T-helper 9 cell (primary cell): ENCODE results near the gene TMEFF2.

Experiments used
- DNase-seq: peaks from one replicate; pipeline ENCODE4 v3.0.0-alpha.2; 2020
- total RNA-seq, 2 donors: gene quantifications; one replicate each; lab custom pipeline; 2026; lab: John Stamatoyannopoulos, UW

TMEFF2 gene, protein sequence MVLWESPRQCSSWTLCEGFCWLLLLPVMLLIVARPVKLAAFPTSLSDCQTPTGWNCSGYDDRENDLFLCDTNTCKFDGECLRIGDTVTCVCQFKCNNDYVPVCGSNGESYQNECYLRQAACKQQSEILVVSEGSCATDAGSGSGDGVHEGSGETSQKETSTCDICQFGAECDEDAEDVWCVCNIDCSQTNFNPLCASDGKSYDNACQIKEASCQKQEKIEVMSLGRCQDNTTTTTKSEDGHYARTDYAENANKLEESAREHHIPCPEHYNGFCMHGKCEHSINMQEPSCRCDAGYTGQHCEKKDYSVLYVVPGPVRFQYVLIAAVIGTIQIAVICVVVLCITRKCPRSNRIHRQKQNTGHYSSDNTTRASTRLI
- total RNA-seq: 0 reads per million in 2 donors

DNA sequence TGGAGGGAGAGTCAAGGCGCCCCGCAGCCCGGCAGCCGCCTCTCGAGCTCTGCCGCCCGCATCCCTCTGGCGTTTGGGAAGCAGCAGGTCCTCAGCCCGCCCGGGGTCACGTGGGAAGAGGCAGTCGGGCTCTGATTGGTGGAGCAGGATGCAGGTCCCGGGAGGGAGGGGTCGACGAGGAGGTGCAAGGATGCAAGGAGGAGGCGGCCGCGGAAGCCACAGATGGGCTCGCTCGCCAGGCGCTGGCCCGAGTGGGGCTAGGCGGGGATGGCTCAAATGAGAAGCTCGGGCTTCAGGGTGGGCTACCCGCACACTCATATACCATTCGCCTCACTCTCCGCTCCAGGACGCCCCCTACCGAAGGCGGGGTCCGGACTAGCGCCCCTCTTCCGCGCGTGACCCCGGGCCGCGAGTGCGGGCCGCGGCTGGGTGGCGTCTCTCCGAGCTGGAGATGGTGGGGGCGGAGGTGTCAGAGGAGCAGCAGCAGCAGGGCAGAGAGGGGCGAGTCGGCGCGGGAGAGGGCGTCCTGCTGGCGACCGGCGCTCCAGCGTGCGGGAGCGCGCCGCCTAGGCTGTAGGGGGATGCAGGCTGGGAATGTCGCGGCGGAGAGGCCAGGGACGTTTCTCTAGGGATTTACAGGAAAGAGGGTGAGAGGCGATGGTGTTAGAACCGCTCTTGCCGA is at the start of gene TMEFF2:
Gene TMEFF2, minus strand, starts transcription at position 68 of the 682 bp plus-strand sequence. CDS start 409 bp downstream, outside the sequence.
- peak; percentile 4 for DNase-seq

DNA sequence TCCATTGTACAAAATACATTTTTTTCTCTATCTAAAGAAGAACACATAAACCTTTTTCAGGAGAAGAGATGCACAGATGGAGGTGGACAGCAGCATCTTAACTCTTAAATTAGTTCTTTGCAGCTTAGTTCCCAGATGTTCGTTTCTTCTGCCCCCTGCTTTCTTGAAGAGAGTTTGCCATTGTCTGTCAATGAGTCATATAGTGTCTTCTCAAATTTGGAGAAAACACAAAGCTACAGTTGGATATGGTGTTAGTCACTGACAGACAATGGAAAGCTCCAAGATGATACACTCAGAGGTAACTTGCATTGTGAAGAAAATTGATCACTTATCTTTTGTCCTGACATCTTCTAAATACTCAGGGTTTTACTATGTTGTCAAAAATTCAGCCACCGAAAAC is 48.8 kb upstream of the TMEFF2 start:
- no peak for DNase-seq

GRCh38 chr2:192236136-192236535 is 41.4 kb upstream of the TMEFF2 start:
- no peak for DNase-seq

- no peak for DNase-seq
Measured at GRCh38 chr2:192230889-192231453, 36.2 kb upstream of the TMEFF2 start.

- no peak for DNase-seq
Measured at GRCh38 chr2:192228685-192229084, 34.0 kb upstream of the TMEFF2 start.

DNA sequence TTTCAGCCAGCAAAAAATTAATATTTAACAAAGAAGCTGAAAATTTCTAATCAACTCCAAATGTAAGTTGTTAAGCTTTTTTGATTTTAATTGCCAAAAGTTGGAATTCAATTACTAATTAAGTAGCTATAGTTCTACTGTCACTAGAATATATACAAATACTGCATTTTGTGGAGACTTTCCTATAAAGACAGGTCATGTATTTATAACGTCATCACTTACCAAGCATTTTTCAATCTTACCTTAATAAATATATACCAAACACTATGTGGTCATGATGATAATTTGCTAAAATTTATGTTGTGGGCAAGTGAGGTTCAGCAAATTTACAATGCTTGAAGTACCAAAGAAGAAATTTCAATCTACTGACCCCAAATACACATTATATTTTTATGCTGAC is 24.2 kb upstream of the TMEFF2 start:
- DNase-seq: no peak

DNA sequence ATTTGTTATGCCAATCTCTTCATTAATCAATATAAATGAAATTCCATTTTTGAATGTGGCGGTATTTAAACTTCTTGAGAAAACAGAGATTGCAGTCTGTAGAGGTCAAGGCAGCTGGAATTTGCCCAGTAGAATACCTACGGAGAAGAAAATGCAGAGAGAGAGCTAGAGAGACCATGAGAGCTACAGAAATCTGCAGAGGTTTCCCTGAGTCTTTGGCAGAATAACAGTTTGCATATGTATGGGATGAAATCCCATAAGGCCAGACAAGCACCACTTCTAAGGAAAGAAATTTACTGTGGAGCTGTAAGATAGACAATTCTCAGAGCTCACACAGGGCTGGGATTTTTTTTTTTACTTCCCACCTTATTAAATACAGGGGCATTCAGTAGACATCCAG is 23.6 kb upstream of the TMEFF2 start:
- DNase-seq: no peak

- no peak for DNase-seq
Measured at GRCh38 chr2:192216336-192216735, 21.6 kb upstream of the TMEFF2 start.

DNA sequence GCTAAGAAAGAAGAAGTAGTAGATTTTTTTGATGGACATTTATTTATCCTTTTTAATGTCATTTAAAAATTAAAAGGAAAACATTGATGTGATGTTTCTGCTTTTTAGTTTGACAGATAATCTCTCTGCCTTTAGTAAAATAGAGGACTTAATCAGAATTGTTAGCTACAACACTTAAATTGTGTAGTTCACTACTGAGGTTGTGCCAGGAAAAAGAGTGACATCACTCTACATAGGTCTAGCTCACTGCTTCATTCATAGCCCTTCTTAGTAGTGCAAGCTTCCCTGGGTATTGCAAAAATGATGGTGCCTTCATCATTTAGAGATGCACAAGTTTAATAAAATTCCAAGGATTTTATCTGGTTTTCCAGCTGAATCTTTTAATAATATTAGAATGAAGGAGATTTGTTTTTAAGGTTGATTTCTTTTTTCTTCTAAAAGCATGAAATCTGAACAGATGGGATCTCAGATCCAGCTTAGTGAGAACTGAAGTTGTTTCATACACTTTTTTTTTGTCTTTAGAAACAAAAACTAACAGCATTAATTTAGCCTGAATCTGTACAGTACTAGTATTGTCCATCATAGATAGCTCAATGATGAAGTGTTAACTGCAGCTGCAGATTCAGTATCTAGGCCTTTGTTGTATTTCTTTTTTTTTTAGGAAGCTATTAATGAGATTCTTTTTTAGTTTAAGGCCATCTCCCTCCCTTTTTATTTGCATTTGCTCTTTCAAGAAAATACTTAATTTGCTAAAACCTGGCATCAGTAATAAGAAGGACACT is 20.6 kb upstream of the TMEFF2 start:
- no peak for DNase-seq

- DNase-seq: no peak
Measured at GRCh38 chr2:192208848-192209247, 14.1 kb upstream of the TMEFF2 start.

DNA sequence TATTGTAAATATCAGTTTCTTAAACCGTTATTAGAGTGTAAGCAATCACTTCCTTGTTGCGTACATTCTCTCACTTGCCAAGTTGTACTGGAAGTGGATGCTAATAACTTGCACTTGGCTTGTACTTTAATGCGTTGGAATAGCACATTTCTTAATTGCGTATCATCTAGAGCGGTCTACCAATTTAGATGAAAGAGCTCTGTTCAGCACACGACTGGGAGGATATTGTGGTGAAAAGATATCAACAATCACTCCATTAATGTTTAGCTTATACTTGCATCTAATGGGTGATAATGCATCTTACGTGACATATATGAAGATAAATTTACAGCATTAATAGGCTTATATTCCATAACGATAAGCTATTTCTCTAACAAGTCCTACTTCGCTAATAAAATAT is 11.7 kb upstream of the TMEFF2 start:
- no peak for DNase-seq

- DNase-seq: no peak
Measured at GRCh38 chr2:192203876-192204275, 9.1 kb upstream of the TMEFF2 start.

DNA sequence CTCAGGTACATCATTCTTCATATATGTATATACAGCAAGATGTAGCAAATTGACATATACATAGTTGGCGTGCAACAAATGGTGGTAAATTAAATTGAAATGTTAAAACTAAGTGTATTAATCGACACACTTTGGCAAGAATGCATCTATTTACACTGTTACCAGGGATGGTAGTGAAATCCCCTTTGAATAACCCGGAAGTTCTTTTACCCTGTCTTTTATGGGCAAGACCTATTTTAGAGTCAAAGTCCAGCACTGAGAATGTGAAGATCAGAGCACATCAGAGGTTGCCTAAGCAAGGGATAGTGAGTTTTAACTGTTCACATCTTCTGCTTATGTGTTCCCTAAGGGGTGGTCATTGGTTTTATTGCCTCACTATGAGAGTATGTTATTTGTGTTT is 7.6 kb upstream of the TMEFF2 start:
- DNase-seq: no peak

DNA sequence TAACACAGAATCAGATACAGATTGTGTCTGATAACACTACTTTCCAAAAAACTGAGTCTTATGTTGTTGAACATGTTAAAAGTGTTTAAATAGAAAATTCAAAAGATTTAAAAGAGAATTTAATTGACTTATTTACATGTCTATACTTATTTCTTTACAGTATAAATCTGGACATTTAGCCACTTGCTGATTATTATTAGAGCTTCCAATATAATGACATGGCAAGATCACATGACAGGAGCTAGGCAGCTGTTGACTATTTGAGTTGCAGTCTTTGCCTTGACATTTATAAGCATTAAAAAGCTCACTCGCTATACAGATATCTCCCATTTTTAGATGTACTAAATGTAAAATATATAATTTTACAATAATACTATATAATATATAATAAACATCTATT is 6.4 kb upstream of the TMEFF2 start:
- DNase-seq: no peak

DNA sequence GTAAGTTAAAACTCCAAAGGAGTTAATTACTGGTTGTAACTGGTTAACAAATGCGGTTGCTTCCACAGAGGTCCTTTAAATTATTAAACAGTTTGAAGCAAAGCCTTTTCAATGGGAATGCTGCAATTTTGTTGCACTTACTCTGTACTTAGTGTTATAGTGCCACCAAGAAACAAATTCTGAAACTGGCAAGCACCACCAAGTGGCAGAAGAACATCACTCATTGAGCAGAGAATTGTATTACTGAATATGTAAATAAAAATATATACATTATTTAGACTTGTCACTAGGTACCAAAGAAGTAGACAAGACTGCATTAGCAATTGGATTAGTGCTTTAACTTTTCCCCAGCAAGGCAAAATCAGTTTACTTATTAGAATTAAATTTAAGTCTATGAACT is 2.6 kb upstream of the TMEFF2 start:
- no peak for DNase-seq

DNA sequence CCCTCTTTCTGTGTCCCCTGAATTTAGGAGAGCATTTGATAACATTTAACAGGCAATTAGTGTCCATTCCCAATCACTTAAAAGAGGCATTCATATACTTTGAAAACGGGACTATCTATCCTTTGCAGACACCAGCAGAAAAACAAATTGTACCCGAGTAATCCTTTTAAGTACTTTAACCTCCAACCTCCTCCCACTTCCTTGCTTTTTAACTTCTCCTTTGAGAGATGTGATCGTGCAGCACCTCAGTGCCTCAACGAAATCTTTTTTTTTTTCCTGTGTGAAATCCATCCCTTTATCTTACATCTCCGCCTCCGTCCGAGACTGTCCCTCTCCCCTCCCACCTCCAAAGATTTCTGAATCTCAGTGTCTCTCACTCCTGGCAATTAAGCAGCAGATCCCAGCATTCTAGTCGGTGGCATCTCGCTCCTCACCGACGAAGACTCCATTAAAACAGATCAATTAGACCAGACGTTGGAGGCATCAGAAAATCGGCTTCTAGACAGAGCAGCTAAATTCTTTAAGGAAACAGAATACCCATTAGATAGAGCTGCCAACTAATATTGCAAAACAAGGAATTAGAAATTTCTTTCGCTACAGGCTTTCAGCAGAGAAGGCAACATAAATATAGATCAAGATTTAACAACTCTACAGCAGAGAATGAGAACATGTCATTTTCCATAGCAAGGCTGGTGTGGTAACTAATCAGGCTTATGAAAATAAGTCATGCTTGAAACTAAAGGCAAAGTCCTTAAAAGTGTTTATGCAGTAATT is 1.9 kb upstream of the TMEFF2 start:
- DNase-seq: no peak

GRCh38 chr2:192195548-192196418 is 1.1 kb upstream of the TMEFF2 start:
- no peak for DNase-seq

- DNase-seq: peak; percentile 3
Measured at GRCh38 chr2:192194265-192194865, 368 bp downstream of the TMEFF2 start.

DNA sequence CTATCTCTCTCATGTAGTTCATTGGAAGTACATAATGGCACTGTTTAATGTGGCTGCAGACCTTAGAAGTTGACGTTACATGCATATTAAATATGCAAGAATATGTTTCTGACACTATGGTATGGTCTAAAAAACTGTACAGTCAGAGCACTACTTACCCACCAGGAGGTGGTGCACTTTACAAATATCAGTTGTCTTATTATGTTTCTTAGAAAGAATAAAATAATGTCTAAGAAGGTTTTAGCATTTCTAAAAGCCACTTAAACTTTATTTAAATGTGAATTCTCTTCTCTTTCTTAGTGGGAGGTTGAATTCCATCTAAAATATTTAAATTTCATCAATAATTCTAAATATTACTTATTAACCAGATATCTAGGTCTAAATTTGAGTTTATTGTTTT is 4.3 kb downstream of the TMEFF2 start:
- no peak for DNase-seq

DNA sequence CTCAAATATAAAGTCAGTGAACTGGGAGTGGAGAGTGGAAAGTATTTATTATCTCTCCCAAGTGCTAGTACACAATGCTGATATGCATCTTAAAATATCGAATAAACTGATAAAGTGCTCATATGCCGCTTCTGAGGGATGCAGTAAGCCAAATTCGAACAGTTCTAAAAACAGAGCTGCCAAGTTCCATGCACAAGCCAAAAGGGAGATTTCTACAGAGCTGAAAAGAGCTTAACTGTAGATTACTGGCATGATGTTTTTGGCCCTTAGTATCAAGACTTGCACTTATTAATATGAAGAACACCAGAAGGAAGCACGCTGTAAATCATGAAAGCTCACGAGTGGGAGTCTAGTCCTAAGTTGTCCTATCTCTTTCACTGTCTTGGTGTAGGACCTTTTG is 7.9 kb downstream of the TMEFF2 start:
- no peak for DNase-seq

GRCh38 chr2:192184349-192184748 is 10.4 kb downstream of the TMEFF2 start:
- no peak for DNase-seq
